ENCODE results near the gene MANSC1.

MANSC1 gene

DNA sequence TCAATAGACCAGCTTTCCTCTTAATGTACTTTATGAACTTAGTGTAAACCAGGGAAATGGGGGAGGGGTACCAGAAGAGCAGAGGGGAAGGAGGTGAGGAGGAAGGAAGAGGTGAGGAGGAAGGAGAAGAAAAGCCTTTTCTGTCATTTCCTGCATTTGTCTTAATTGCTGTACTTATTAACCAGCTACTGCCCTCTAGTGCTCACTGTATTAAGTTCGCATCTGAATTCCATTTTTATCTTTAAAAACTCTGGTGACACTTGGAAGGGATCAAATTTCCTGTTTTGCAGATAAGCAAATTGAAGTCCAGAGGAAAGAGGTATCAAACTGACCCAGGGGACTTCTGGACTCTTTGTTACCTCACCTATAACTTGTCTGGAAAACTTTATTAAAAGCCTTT, 22.2 kb downstream of the MANSC1 start:
- Histone ChIP-seq H3K56ac (ENCODE audit: low read length) (no peak overlapping the region), H3K23ac (ENCODE audit: low read length) (no peak overlapping the region), H2BK15ac (replicated peaks; ENCODE audit: low read depth) (no peak overlapping the region), H3K4ac (ENCODE audit: low read depth, low read length) (no peak overlapping the region), H3K9ac (ENCODE audit: low read length) (no peak overlapping the region), H3K79me2 (ENCODE audit: control insufficient read depth, insufficient read depth, low read length) (no peaks in the 10 kb centered on the region), H2BK120ac (ENCODE audit: low read depth, low read length) (no peak overlapping the region), H3K18ac (ENCODE audit: low read length) (no peak overlapping the region), H3K27me3 (ENCODE audit: insufficient read depth, low read length, poor library complexity) (no peaks in the 10 kb centered on the region), H3K36me3 (ENCODE audit: control insufficient read depth, insufficient read depth, low read length) (no peaks in the 10 kb centered on the region), H4K8ac (ENCODE audit: low read depth, low read length) (no peak overlapping the region), H3K4me2 (ENCODE audit: low read length) (no peak overlapping the region), H2BK5ac (ENCODE audit: low read length) (no peak overlapping the region), H3K27ac (ENCODE audit: low read depth, low read length) (no peak overlapping the region), H4K5ac (ENCODE audit: low read length) (no peak overlapping the region), H3K4me3 (ENCODE audit: low read length) (no peak overlapping the region), H3K4me1 (ENCODE audit: control insufficient read depth, low read depth, low read length) (no peaks in the 10 kb centered on the region), H3K79me1 (ENCODE audit: low read length) (no peaks in the 10 kb centered on the region), H2AK5ac (ENCODE audit: low read length) (no peak overlapping the region)
- peak; percentile 87 for DNase-seq
- no CpG with 5 or more reads among the region's 1 CpG for WGBS (ENCODE audit: extremely low coverage, insufficient coverage, low lambda C conversion rate)

DNA sequence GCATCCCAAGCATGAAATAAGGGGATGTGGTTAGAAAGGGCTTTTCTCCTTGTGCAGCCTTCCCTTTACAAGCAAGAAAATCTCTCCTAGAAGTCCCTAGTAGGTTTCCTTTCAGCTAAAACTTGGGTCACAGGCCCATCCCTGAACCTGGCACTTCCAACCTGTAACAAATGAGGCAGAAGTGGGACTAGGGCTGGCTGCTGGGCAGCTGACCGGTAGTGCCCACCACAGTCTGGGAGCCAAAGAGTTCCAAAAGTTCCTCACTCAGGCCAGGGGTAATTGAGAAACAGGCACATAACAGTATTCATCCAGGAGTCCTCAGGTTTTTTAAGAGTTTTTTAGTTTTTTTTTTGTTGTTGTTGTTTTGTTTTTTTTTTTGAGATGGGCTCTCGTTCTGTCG, 23.8 kb downstream of the MANSC1 start:
- no peaks in the 10 kb centered on the region for H3K79me2 ChIP-seq (ENCODE audit: control insufficient read depth, insufficient read depth, low read length)

DNA sequence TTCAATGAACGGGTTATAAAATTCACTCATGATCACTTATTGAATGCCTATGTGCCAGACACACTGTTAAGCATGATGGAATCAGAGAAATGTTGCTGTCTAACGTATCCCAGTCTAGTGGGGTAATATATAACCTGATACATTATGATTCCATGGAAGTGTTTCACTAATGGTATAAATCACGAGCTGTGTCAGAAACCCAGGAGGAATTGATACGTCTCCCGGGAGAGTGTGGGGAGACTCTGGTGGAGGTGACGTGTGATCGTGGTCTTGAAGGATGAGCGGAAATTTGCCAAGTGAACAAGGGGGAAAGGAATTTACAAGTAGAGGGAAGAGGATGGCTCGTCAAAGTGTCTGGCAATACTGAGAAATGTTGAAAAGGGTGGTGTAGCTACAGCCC, 26.5 kb downstream of the MANSC1 start:
- Histone ChIP-seq H3K79me1 (ENCODE audit: low read length) (no peaks in the 10 kb centered on the region), H2BK120ac (ENCODE audit: low read depth, low read length) (no peak overlapping the region), H3K4me2 (ENCODE audit: low read length) (no peak overlapping the region), H4K5ac (ENCODE audit: low read length) (no peak overlapping the region), H3K23ac (ENCODE audit: low read length) (no peak overlapping the region), H2BK15ac (replicated peaks; ENCODE audit: low read depth) (no peak overlapping the region), H3K79me2 (ENCODE audit: control insufficient read depth, insufficient read depth, low read length) (no peaks in the 10 kb centered on the region), H3K4me1 (ENCODE audit: control insufficient read depth, low read depth, low read length) (no peaks in the 10 kb centered on the region), H3K36me3 (ENCODE audit: control insufficient read depth, insufficient read depth, low read length) (no peaks in the 10 kb centered on the region), H3K18ac (ENCODE audit: low read length) (no peak overlapping the region), H3K9ac (ENCODE audit: low read length) (no peak overlapping the region), H3K27ac (ENCODE audit: low read depth, low read length) (no peak overlapping the region), H4K8ac (ENCODE audit: low read depth, low read length) (no peak overlapping the region), H3K4me3 (ENCODE audit: low read length) (no peak overlapping the region), H2BK5ac (ENCODE audit: low read length) (no peak overlapping the region), H3K4ac (ENCODE audit: low read depth, low read length) (no peak overlapping the region), H3K27me3 (ENCODE audit: insufficient read depth, low read length, poor library complexity) (no peaks in the 10 kb centered on the region), H2AK5ac (ENCODE audit: low read length) (no peak overlapping the region), H3K56ac (ENCODE audit: low read length) (no peak overlapping the region)
- DNase-seq, result no peak
- WGBS (ENCODE audit: extremely low coverage, insufficient coverage, low lambda C conversion rate), result no CpG with 5 or more reads among the region's 9 CpGs

More for the DNA sequence above, 23.8 kb downstream of the MANSC1 start:
- Histone ChIP-seq H4K5ac (ENCODE audit: low read length) (no peak overlapping the region), H3K4me3 (ENCODE audit: low read length) (no peak overlapping the region), H4K8ac (ENCODE audit: low read depth, low read length) (no peak overlapping the region), H2BK15ac (replicated peaks; ENCODE audit: low read depth) (no peak overlapping the region), H2BK120ac (ENCODE audit: low read depth, low read length) (no peak overlapping the region), H3K18ac (ENCODE audit: low read length) (no peak overlapping the region), H2AK5ac (ENCODE audit: low read length) (no peak overlapping the region), H3K9ac (ENCODE audit: low read length) (no peak overlapping the region), H3K79me1 (ENCODE audit: low read length) (no peaks in the 10 kb centered on the region), H3K4me2 (ENCODE audit: low read length) (no peak overlapping the region), H3K4me1 (ENCODE audit: control insufficient read depth, low read depth, low read length) (no peaks in the 10 kb centered on the region), H3K23ac (ENCODE audit: low read length) (no peak overlapping the region), H3K36me3 (ENCODE audit: control insufficient read depth, insufficient read depth, low read length) (no peaks in the 10 kb centered on the region), H3K4ac (ENCODE audit: low read depth, low read length) (no peak overlapping the region), H3K27ac (ENCODE audit: low read depth, low read length) (no peak overlapping the region), H3K27me3 (ENCODE audit: insufficient read depth, low read length, poor library complexity) (no peaks in the 10 kb centered on the region), H2BK5ac (ENCODE audit: low read length) (no peak overlapping the region), H3K56ac (ENCODE audit: low read length) (no peak overlapping the region)
- no peak for DNase-seq
- no CpG with 5 or more reads among the region's 3 CpGs for WGBS (ENCODE audit: extremely low coverage, insufficient coverage, low lambda C conversion rate)

DNA sequence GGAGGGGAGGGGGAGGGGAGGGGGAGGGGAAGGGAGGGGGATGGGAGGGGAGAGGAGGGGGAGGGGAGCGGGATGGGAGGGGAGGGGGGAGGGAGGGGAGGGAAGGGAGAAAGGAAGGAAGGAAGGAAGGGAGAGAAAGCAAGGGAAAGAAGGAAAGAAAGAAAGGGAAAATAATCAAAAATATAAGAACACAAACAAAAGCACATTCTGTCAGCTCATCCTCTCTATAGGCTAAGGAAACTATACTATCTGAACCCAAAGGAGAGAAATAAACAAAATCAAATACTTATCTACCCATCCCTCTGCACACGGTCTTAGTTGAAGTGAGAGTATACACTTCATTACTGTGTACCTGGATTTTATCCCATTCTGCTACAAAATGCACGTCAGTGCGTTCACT, 26.9 kb downstream of the MANSC1 start:
- Histone ChIP-seq H4K8ac (ENCODE audit: low read depth, low read length) (no peak overlapping the region), H3K4ac (ENCODE audit: low read depth, low read length) (no peak overlapping the region), H3K27ac (ENCODE audit: low read depth, low read length) (no peak overlapping the region), H2AK5ac (ENCODE audit: low read length) (no peak overlapping the region), H3K79me2 (ENCODE audit: control insufficient read depth, insufficient read depth, low read length) (no peaks in the 10 kb centered on the region), H4K5ac (ENCODE audit: low read length) (no peak overlapping the region), H3K18ac (ENCODE audit: low read length) (no peak overlapping the region), H2BK120ac (ENCODE audit: low read depth, low read length) (no peak overlapping the region), H2BK5ac (ENCODE audit: low read length) (no peak overlapping the region), H3K36me3 (ENCODE audit: control insufficient read depth, insufficient read depth, low read length) (no peaks in the 10 kb centered on the region), H3K4me2 (ENCODE audit: low read length) (no peak overlapping the region), H3K4me3 (ENCODE audit: low read length) (no peak overlapping the region), H3K79me1 (ENCODE audit: low read length) (no peaks in the 10 kb centered on the region), H3K27me3 (ENCODE audit: insufficient read depth, low read length, poor library complexity) (no peaks in the 10 kb centered on the region), H3K9ac (ENCODE audit: low read length) (no peak overlapping the region), H2BK15ac (replicated peaks; ENCODE audit: low read depth) (no peak overlapping the region), H3K4me1 (ENCODE audit: control insufficient read depth, low read depth, low read length) (no peaks in the 10 kb centered on the region), H3K56ac (ENCODE audit: low read length) (no peak overlapping the region), H3K23ac (ENCODE audit: low read length) (no peak overlapping the region)
- no peak for DNase-seq
- 100% methylated on average over 1 of the region's 4 CpGs for WGBS (ENCODE audit: extremely low coverage, insufficient coverage, low lambda C conversion rate)

DNA sequence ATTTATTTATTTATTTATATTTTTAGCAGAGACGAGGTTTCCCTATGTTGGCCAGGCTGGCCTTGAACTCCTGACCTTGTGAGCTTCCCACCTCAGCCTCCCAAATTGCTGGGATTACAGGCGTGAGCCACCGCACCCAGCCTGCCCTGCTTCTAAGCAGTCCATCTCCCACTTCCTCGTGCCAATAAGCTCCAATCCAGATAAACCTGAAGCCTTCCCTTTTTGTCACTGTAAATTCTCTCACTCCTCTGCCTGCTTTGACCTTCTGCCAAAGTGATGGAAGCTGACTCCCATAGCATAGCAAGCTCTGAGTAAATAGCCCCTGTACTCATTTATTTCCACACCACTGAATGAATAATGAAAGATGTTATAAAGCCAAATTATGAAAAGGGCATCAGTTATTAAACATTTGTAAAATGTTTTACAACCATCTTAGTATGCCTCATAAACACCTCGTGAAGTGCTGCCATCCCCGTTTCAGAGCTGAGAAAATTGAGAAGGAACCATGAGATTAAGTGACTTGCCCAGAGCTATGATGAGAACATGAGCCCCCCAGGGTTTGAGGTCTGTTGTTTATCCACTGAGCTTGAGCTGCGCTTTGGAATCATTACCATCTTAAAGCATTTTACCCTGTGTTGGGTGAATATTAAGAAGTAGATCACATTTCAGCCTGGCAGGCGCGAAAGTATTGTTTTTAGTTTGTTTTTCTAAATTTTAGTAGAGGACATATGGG, 30.4 kb downstream of the MANSC1 start:
- H3K4me2 ChIP-seq (ENCODE audit: low read length), result no peak overlapping the region
- H3K4me1 ChIP-seq (ENCODE audit: control insufficient read depth, low read depth, low read length), result no peaks in the 10 kb centered on the region
- DNase-seq, result peak; percentile 32
- no peak overlapping the region for H3K27ac ChIP-seq (ENCODE audit: low read depth, low read length)
- no peak overlapping the region for H2BK120ac ChIP-seq (ENCODE audit: low read depth, low read length)
- no peak overlapping the region for H3K56ac ChIP-seq (ENCODE audit: low read length)
- no peak overlapping the region for H3K4ac ChIP-seq (ENCODE audit: low read depth, low read length)
- no peaks in the 10 kb centered on the region for H3K79me2 ChIP-seq (ENCODE audit: control insufficient read depth, insufficient read depth, low read length)
- no peak overlapping the region for H3K18ac ChIP-seq (ENCODE audit: low read length)
- H3K23ac ChIP-seq (ENCODE audit: low read length), result no peak overlapping the region
- no peaks in the 10 kb centered on the region for H3K36me3 ChIP-seq (ENCODE audit: control insufficient read depth, insufficient read depth, low read length)
- no peak overlapping the region for H4K5ac ChIP-seq (ENCODE audit: low read length)
- WGBS (ENCODE audit: extremely low coverage, insufficient coverage, low lambda C conversion rate), result no CpG with 5 or more reads among the region's 9 CpGs
- no peak overlapping the region for H2BK15ac ChIP-seq (replicated peaks; ENCODE audit: low read depth)
- no peak overlapping the region for H4K8ac ChIP-seq (ENCODE audit: low read depth, low read length)
- no peak overlapping the region for H2BK5ac ChIP-seq (ENCODE audit: low read length)
- H3K79me1 ChIP-seq (ENCODE audit: low read length), result no peaks in the 10 kb centered on the region
- H3K9ac ChIP-seq (ENCODE audit: low read length), result no peak overlapping the region
- H3K27me3 ChIP-seq (ENCODE audit: insufficient read depth, low read length, poor library complexity), result no peaks in the 10 kb centered on the region
- no peak overlapping the region for H3K4me3 ChIP-seq (ENCODE audit: low read length)
- no peak overlapping the region for H2AK5ac ChIP-seq (ENCODE audit: low read length)

DNA sequence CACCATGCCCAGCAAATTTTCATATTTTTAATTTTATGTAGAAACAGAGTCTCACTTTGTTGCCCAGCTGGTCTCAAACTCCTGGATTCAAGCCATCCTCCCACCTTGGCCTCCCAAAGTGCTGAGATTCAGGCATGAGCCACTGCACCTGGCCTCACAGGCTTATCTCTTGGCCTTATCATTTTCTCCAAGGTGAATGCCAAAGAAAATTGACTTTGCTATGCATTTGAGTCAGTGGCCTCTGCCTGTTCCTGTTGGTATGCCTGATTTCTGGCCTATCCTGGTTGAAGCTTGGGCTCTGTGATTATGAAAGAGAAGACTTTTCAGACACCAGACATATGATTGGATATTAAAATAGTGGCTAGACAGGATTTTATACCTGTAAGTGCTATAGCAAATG, 34.2 kb downstream of the MANSC1 start:
- H4K5ac ChIP-seq (ENCODE audit: low read length), result no peak overlapping the region
- no peak overlapping the region for H3K4me2 ChIP-seq (ENCODE audit: low read length)
- no peak overlapping the region for H2BK15ac ChIP-seq (replicated peaks; ENCODE audit: low read depth)
- no peaks in the 10 kb centered on the region for H3K36me3 ChIP-seq (ENCODE audit: control insufficient read depth, insufficient read depth, low read length)
- H2BK120ac ChIP-seq (ENCODE audit: low read depth, low read length), result no peak overlapping the region
- no peak overlapping the region for H3K4me3 ChIP-seq (ENCODE audit: low read length)
- peak; percentile 50 for DNase-seq
- no peak overlapping the region for H2BK5ac ChIP-seq (ENCODE audit: low read length)
- H3K27me3 ChIP-seq (ENCODE audit: insufficient read depth, low read length, poor library complexity), result no peaks in the 10 kb centered on the region
- H3K23ac ChIP-seq (ENCODE audit: low read length), result no peak overlapping the region
- no peak overlapping the region for H3K27ac ChIP-seq (ENCODE audit: low read depth, low read length)
- no peak overlapping the region for H3K56ac ChIP-seq (ENCODE audit: low read length)
- no peaks in the 10 kb centered on the region for H3K4me1 ChIP-seq (ENCODE audit: control insufficient read depth, low read depth, low read length)
- no peaks in the 10 kb centered on the region for H3K79me2 ChIP-seq (ENCODE audit: control insufficient read depth, insufficient read depth, low read length)
- H3K18ac ChIP-seq (ENCODE audit: low read length), result no peak overlapping the region
- no peak overlapping the region for H4K8ac ChIP-seq (ENCODE audit: low read depth, low read length)
- H3K4ac ChIP-seq (ENCODE audit: low read depth, low read length), result no peak overlapping the region
- no peak overlapping the region for H3K9ac ChIP-seq (ENCODE audit: low read length)
- no peaks in the 10 kb centered on the region for H3K79me1 ChIP-seq (ENCODE audit: low read length)
- H2AK5ac ChIP-seq (ENCODE audit: low read length), result no peak overlapping the region

Measured in mesendoderm (in vitro differentiated cells).